K562 (cell line): ENCODE results near the gene NR3C2. TPM values are rescaled to one million over a fixed set of nuclear protein-coding genes. Genes with fewer than 3 reads are reported as not detected.

Experiments
- ATAC-seq: fragments of 200-7000 bp; cut with Tn5 transposase; 3 replicates; pipeline ENCODE4 v1.9.1; 2020; ENCODE audit warnings: moderate library complexity
- BruUV-seq: library from RNA; stranded (reverse); fragments of 400-500 nt; replicated peaks from 2 replicates; lab custom pipeline; 2021; lab: Mats Ljungman, UMichigan
- CTCF ChIA-PET: fragments of 300-600 bp; formaldehyde crosslinking; extraction: SDS; loops from one replicate; lab custom pipeline; 2021; ENCODE audit warnings: low intra/inter-chr PET ratio; lab: Yijun Ruan, JAX
- POLR2A ChIA-PET: fragments of 300-600, 350-650 bp; sonication (Branson Sonifier 250); formaldehyde crosslinking; extraction: SDS; loops from one replicate; lab custom pipeline; 2021; ENCODE audit warnings: antibody characterized with exemption, inconsistent platforms; lab: Yijun Ruan, JAX
- DNase-seq, 4 experiments: peaks; one replicate each; pipeline versions ENCODE4 v3.0.0 to v3.0.0-alpha.2; 2011 to 2018; ENCODE audit warnings: low spot score in 3 of 4, mixed read lengths in 3 of 4; ENCODE audit errors: extremely low read depth in 1 of 4
- FAIRE-seq: peaks from 2 replicates; lab custom pipeline; 2011; peaks lifted over from hg19 to GRCh38; lab: Jason Lieb, UNC
- H2AFZ ChIP-seq: 2 replicates; pipeline ENCODE4 v1.6.0; 2011; ENCODE audit warnings: low read depth, low read length, control low read depth, inconsistent platforms
- H3K27ac ChIP-seq: fragments of 200-600 bp; 3 replicates; pipeline ENCODE4 v1.8.0; 2011; ENCODE audit warnings: low read depth, mild to moderate bottlenecking, control low read depth, inconsistent platforms, low read length, moderate library complexity, mixed read lengths; ENCODE audit errors: extremely low read depth
- H3K27me3 ChIP-seq, 2 experiments: fragments of 300-600 bp in 1 of 2; 2 replicates in 1 of 2; 3 replicates in 1 of 2; pipeline versions ENCODE4 v1.6.0 to v1.8.0; 2011; ENCODE audit warnings: inconsistent platforms in 2 of 2, low read length in 2 of 2, mild to moderate bottlenecking in 1 of 2, mixed read lengths in 1 of 2, moderate library complexity in 1 of 2; ENCODE audit not compliant: control insufficient read depth in 2 of 2, insufficient read depth in 2 of 2
- H3K36me3 ChIP-seq: fragments of 300-600 bp; 3 replicates; pipeline ENCODE4 v1.8.0; 2011; ENCODE audit warnings: mild to moderate bottlenecking, low read length, inconsistent platforms; ENCODE audit not compliant: control insufficient read depth, insufficient read depth
- H3K4me1 ChIP-seq, 2 experiments: fragments of 200-600 bp in 1 of 2; replicated peaks in 1 of 2; 2 replicates in 1 of 2; 3 replicates in 1 of 2; pipeline versions ENCODE4 v1.5.1 to v1.8.0; 2011; ENCODE audit warnings: inconsistent platforms in 2 of 2, low read length in 2 of 2, mild to moderate bottlenecking in 1 of 2, mixed read lengths in 1 of 2, moderate library complexity in 1 of 2; ENCODE audit not compliant: control insufficient read depth in 2 of 2, insufficient read depth in 2 of 2
- H3K4me2 ChIP-seq: 2 replicates; pipeline ENCODE4 v1.6.1; 2011; ENCODE audit warnings: low read length, control low read depth, inconsistent platforms, mixed read lengths; ENCODE audit not compliant: insufficient read depth
- H3K4me3 ChIP-seq: fragments of 200-600 bp; sonication (generic), shearing (Covaris generic); 2 replicates; pipeline ENCODE4 v1.5.1; 2016; ENCODE audit warnings: control low read depth, inconsistent platforms
- H3K79me2 ChIP-seq: fragments of 200-600 bp; 3 replicates; pipeline ENCODE4 v1.8.0; 2011; ENCODE audit warnings: low read length, inconsistent platforms; ENCODE audit not compliant: control insufficient read depth, insufficient read depth
- H3K9ac ChIP-seq, 2 experiments: 2 replicates each; pipeline versions ENCODE4 v1.6.0 to v1.6.1; 2011; ENCODE audit warnings: low read depth in 2 of 2, low read length in 2 of 2, control low read depth in 1 of 2, inconsistent platforms in 1 of 2, mild to moderate bottlenecking in 1 of 2, mixed read lengths in 1 of 2; ENCODE audit not compliant: insufficient read depth in 1 of 2
- H3K9me1 ChIP-seq: one replicate; pipeline ENCODE4 v1.6.0; 2011; ENCODE audit warnings: inconsistent platforms, mild to moderate bottlenecking, low read length, moderate library complexity; ENCODE audit not compliant: control insufficient read depth, insufficient read depth
- H3K9me3 ChIP-seq: replicated peaks from 2 replicates; pipeline ENCODE4 v1.5.1; 2011; ENCODE audit warnings: low read depth, low read length, inconsistent platforms; ENCODE audit not compliant: control insufficient read depth, insufficient read depth
- H4K20me1 ChIP-seq: replicated peaks from 2 replicates; pipeline ENCODE4 v1.6.1; 2011; ENCODE audit warnings: low read length, inconsistent platforms, mixed read lengths; ENCODE audit not compliant: control insufficient read depth, insufficient read depth
- BRD9 ChIP-seq: fragments of 450-650 bp; IDR thresholded peaks from 2 replicates; pipeline ENCODE4 v1.6.1; 2018; ENCODE audit warnings: low read depth; ENCODE audit not compliant: partially characterized antibody
- EZH2 ChIP-seq: IDR thresholded peaks from 2 replicates; pipeline ENCODE4 v1.6.1; 2012; ENCODE audit warnings: low read depth, mild to moderate bottlenecking, inconsistent platforms, low read length, borderline replicate concordance
- HDAC3 ChIP-seq: fragments of 450-650 bp; IDR thresholded peaks from 2 replicates; pipeline ENCODE4 v1.6.1; 2018; ENCODE audit warnings: borderline replicate concordance, mild to moderate bottlenecking, moderate library complexity; ENCODE audit not compliant: partially characterized antibody
- HMBOX1 ChIP-seq: sonication (generic); IDR thresholded peaks from 2 replicates; pipeline ENCODE4 v1.6.1; 2016
- IRF9 ChIP-seq: fragments of 450-650 bp; IDR thresholded peaks from 2 replicates; pipeline ENCODE4 v1.6.1; 2016; ENCODE audit warnings: missing biosample characterization, missing genetic modification characterization
- PBX2 ChIP-seq, 2 experiments: IDR thresholded peaks in 1 of 2; conservative IDR thresholded peaks in 1 of 2; 2 replicates each; pipeline ENCODE4 v1.6.1; 2016; ENCODE audit warnings: low read depth in 2 of 2, mild to moderate bottlenecking in 1 of 2, missing compliant biosample characterization in 1 of 2, missing genetic modification characterization in 1 of 2, moderate library complexity in 1 of 2
- POLR2AphosphoS5 ChIP-seq: IDR thresholded peaks from 2 replicates; pipeline ENCODE4 v1.6.1; 2011; ENCODE audit warnings: mild to moderate bottlenecking, low read depth, low read length, moderate library complexity; ENCODE audit not compliant: control insufficient read depth, insufficient read depth
- PURB ChIP-seq: sonication (generic); formaldehyde crosslinking; IDR thresholded peaks from 2 replicates; pipeline ENCODE4 v1.9.0; 2021; ENCODE audit warnings: low read depth, mild to moderate bottlenecking, missing genetic modification reagents
- RBFOX2 ChIP-seq: fragments of 200-400 bp; formaldehyde crosslinking; IDR thresholded peaks from 2 replicates; pipeline ENCODE4 v1.6.1; 2017; ENCODE audit warnings: low read depth, mild to moderate bottlenecking, low read length, moderate library complexity
- RBM34 ChIP-seq: fragments of 200-400 bp; formaldehyde crosslinking; IDR thresholded peaks from 2 replicates; pipeline ENCODE4 v1.6.1; 2018; ENCODE audit warnings: low read length, borderline replicate concordance; ENCODE audit not compliant: insufficient read depth
- STAG1 ChIP-seq: sonication (generic); formaldehyde crosslinking; IDR thresholded peaks from 2 replicates; pipeline ENCODE4 v1.5.0; 2020; ENCODE audit warnings: missing genetic modification reagents, borderline replicate concordance
- TGIF2 ChIP-seq: sonication (generic); formaldehyde crosslinking; IDR thresholded peaks from 2 replicates; pipeline ENCODE4 v1.8.1; 2022; ENCODE audit warnings: mild to moderate bottlenecking, missing genetic modification reagents, moderate library complexity
- ZNF76 ChIP-seq: fragments of 250-450 bp; sonication (Bioruptor Pico); IDR thresholded peaks from 2 replicates; pipeline ENCODE4 v1.4.0; 2020; ENCODE audit warnings: mild to moderate bottlenecking, moderate library complexity, borderline replicate concordance
- WGBS: fragments of 100-300 bp; shearing (Covaris generic); methylation state at CpG from one replicate; pipeline ENCODE4 v1.1.6; 2016; ENCODE audit warnings: low coverage, mixed read lengths; ENCODE audit not compliant: insufficient coverage; ENCODE audit errors: missing lambda C conversion rate; 5-methylcytosine and 5-hydroxymethylcytosine counted together
- in situ Hi-C: fragments of 300-500 bp; cut with MboI; formaldehyde crosslinking; loops from 4 replicates; pipeline ENCODE4 v1.15.0; 2018; ENCODE audit warnings: inconsistent platforms, mixed read lengths
- intact Hi-C: fragments of 100-400 bp; cut with micrococcal nuclease; formaldehyde crosslinking; loops from 2 replicates; pipeline ENCODE4 v1.14.2; 2022
- polyA plus RNA-seq, 8 experiments: library from polyadenylated mRNA; depleted of rRNA in 4 of 8; stranded (reverse) in 5 of 8; unstranded in 3 of 8; fragments of >200 nt; fragmentation: Nextera tagmentation in 2 of 8; fragmentation: Illumina TruSeq in 1 of 8; extraction: Ambion mirVana in 2 of 8; extraction: Trizol in 1 of 8; gene quantifications; 2 replicates each; pipeline versions ENCODE4 v1.2.1 to v1.2.3, GENCODE V29; 2011 to 2014; ENCODE audit warnings: inconsistent platforms in 1 of 8, missing spikeins in 1 of 8
- total RNA-seq, 7 experiments: library from RNA; depleted of rRNA in 6 of 7; stranded (reverse); fragments of >200 nt in 6 of 7; fragmentation: Illumina TruSeq in 2 of 7; extraction: Trizol in 2 of 7; gene quantifications; 2 replicates each; pipeline versions ENCODE4 v1.2.1 to v1.2.3, GENCODE V29; 2011 to 2021; ENCODE audit warnings: low replicate concordance in 1 of 7

Gene NR3C2
- total and polyA plus RNA-seq, 9 of the 15 experiments (the other 6 are each of a cell fraction or from before 2014, with no cell fraction given), result 0.01 to 0.28 (median 0.16) TPM; not detected in 2

DNA sequence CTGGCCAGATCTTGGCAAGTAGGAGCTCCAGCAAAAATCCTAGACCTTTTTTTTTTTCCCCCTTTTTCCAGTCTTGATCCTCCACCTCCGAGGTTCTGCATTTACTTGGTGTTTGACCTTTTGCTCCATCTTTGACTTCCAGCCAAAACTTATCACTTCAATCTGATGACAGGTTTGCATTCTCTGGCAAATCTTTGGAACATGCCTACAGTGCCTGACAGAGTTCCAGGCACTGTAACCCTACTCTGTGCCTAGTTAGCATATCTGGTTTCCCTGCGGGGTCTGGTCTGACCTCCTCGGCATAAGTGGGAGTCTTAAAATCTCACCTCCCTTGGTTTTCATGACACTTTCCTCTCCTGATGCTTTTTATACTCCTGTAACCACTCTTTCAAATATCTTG lies 39.4 kb upstream of the NR3C2 start (continued):
- TF ChIP-seq TGIF2 (CRISPR knock-in tag) (no peak), BRD9 (no peak), EZH2 (no peak)

DNA sequence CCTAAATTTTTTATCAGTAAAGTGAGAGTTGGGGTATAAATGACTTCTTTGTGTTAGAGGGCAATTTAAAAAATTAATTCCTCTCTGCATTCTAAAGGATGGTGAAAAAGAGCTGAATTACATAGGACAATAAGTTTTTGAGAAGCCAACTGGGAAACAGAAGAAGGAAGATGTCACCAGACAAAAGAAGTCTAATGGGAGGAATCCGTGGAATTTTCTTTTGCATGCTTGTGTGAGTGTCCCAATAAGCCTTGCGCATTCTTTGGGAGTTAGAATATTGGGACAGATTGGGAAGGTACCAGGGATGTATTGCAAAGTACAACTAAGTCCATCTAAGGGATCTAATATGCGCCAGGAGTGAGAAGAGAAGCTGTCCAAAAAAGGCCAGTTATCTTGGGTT lies 35.1 kb upstream of the NR3C2 start:
- DNase-seq (no peak), FAIRE-seq (no peak), ATAC-seq (no peak)
- no peaks in the 10 kb centered on the region for H3K4me1 ChIP-seq
- POLR2A ChIA-PET, result interaction anchor here (0.6 kb wide), 1 partner anchor 736 kb away, joined by 3 read pairs; no protein-coding TSS in a partner anchor
- 0% methylated on average over 3 of the region's 3 CpGs for WGBS
- BruUV-seq, result no TSS peak
- intact Hi-C loops, result no loop called here
- no peaks in the 10 kb centered on the region for H3K79me2 ChIP-seq
- in situ Hi-C loops, result no loop called here
- H3K36me3 ChIP-seq, result no peaks in the 10 kb centered on the region
- H4K20me1 ChIP-seq, result no peaks in the 10 kb centered on the region
- no peak overlapping the region for H3K27ac ChIP-seq
- no peaks in the 10 kb centered on the region for H3K9me1 ChIP-seq
- no peaks in the 10 kb centered on the region for H3K27me3 ChIP-seq
- H2AFZ ChIP-seq, result no peak overlapping the region
- H3K4me2 ChIP-seq, result no peak overlapping the region
- CTCF ChIA-PET, result no interaction called here
- no peak overlapping the region for H3K4me3 ChIP-seq
- H3K9ac ChIP-seq, result no peak overlapping the region
- no peaks in the 10 kb centered on the region; the same call in 1 of the 2 replicates for H3K9me3 ChIP-seq
- no peak for TF ChIP-seq IRF9 (tag)
- no peak for TF ChIP-seq STAG1 (CRISPR knock-in tag)
- TF ChIP-seq HDAC3, result no peak
- TF ChIP-seq POLR2AphosphoS5, result no peak
- no peak for TF ChIP-seq ZNF76 (CRISPR knock-in tag)
- TF ChIP-seq PURB (CRISPR knock-in tag), result no peak
- TF ChIP-seq RBM34, result no peak
- TF ChIP-seq HMBOX1, result no peak
- no peak for TF ChIP-seq PBX2 (CRISPR knock-in tag; IDR thresholded peaks at IDR 0.05; ENCODE audit: low read depth)
- no peak for TF ChIP-seq PBX2 (tag; conservative IDR thresholded peaks at IDR 0.05; ENCODE audit: low read depth)
- no peak for TF ChIP-seq RBFOX2
